Stimulated activated CD4-positive, alpha-beta T cell treated with anti-CD3 and anti-CD28 coated beads, Interleukin-1b, Interleukin-23, amount 100 ng/mL, for 1 hour (primary cell): ENCODE data around the gene TMIGD2.
"Not testable (repeated sequence)": the region's sequence is repeated elsewhere in the genome, so short reads cannot be mapped to it uniquely, and the experiment has no call there.

Source experiments
- DNase-seq, 2 donors: peaks; one replicate each; pipeline ENCODE4 v3.0.0-alpha.2; 2020; ENCODE audit warnings: low read depth in 2 of 2

TMIGD2 gene

DNA sequence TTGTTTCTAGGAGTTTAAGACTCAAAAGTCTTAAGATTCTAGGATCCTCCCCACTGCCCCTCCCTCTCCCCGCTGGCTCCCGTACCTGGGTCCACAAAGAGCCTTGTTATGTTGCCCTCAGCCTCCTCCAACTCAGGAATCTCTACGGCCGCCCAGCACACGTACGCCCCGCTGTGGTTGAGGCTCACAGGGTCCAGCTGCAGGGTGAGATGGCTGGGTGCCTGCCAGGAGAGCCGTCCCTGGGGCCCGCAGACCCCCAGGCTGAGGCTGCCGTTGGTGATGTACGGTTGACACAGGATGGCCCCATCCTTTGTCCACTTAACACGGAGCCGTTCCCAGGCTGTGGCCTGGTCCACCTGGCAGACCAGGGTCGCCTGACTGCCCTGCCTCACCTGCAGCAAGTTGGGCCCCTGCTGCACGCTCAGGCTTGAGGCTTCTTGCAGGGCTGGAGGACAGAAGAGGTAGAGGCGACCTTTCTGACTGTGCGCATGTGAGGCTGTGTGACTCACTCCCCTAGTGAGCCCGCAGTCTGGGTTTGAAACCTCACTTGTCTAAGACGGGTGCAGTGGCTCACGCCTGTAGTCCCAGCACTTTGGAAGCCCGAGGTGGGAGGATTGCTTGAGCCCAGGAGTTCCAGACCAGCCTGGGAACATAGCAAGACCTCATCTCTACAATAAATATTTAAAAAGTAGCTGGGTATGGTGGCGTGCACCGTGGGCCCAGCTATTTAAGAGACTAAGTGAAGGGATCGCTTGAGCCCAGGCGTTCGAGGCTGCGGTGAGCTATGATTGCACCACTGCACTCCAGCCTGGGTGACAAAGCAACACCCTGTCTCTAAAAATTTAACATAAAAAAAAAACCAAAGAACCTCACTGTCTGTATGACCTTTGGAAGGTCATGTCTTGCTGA is 4.0 kb downstream of the TMIGD2 start:
- no peak for DNase-seq

DNA sequence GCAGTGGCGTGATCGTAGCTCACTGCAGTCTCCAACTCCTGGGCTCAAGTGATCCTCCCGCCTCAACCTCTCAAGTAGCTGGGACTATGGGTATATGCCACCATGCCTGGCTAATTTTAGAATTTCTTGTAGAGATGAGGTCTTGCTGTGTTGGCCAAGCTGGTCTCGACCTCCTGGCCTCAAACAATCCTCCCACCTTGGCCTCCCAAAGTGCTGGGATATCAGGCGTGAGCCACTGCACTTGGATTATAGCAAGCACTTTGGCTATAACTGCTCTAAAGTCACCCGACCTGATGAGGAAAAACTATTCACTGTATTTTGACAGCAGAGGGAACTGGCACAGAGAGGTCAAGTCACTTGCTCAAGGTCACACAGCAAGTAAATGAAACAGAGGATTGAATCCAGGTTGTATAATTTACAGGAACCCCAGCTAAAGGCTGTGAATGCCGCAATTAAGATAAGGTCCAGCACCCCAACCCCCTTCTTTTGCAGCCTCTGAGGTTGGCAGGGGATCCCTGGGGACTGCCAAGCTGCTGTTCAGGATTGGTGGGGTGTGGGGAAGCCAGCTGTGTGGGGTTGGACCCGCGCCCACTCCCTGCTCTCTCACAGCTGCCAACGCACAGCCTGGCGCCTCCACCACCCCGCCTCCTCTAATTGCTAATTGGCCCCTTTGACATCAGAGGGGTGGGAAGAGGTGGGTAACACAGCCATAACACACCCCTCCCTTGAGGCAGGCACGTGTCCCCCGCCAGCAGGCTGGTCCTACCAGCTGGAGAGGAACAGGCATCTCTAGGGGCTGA is 6.0 kb downstream of the TMIGD2 start:
- no peak for DNase-seq

GRCh38 chr19:4294389-4294788 is 7.8 kb downstream of the TMIGD2 start:
- no peak for DNase-seq

DNA sequence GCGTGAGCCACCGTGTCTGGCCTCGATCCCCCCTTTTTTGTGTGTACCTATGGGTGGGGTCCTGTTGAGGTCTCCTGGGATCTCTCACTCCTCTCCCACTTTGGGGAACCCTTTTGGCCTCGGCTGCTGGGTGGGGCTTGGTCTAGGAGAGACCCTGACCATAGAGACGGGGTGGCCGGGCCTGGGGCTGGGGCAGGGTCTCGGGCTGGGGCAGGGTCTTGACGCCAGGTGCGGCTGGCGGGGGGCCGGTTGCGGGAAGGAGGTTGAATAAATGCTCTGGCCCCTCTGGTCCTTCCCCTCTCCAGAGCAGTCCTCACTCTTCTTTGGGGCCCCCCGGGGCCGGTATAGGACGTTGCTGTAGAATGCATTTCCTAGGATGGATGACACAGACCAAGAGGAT is 9.7 kb downstream of the TMIGD2 start:
- no peak for DNase-seq

- DNase-seq: no peak
Measured at GRCh38 chr19:4291184-4291732, 10.9 kb downstream of the TMIGD2 start.

- DNase-seq: no peak
Measured at GRCh38 chr19:4288091-4288777, 14.0 kb downstream of the TMIGD2 start.

GRCh38 chr19:4286141-4286540 is 16.0 kb downstream of the TMIGD2 start:
- DNase-seq: not testable (repeated sequence)

- no peak for DNase-seq
Measured at GRCh38 chr19:4284974-4285373, 17.2 kb downstream of the TMIGD2 start.

DNA sequence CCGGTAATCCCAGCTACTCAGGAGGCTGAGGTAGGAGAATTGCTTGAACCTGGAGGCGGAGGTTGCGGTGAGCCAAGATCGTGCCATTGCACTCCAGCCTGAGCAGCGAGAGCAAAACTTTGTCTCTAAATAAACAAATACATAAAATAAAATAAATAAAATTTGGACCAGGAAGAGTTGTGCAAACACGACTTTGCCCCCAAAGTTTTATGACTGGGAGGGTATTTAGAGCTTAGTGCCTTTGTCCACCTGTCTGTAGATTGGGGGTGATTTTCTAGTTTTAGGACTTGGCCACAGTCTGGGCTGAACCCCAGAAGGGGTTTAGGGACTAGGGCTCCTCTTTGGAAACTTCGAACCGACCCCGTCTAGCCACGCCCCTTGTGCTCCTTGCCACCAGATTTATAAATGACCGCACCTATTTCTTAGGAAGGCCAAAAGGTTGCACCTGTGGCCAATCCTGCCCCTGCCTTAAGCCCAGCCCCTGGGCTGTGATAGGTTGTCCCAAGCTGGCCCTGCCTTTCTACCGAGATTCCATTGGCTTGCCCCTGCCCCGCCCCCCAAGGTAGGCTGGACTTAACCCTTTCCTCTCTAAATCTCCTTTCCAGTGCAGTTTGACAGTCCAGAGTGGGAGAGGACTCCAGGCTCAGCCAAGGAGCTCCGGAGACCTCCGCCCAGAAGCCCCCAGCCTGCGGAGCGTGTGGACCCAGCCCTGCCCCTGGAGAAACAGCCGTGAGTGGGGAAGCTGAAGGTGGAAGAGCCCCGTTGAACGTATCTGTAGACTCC is 17.8 kb downstream of the TMIGD2 start:
- DNase-seq: no peak

GRCh38 chr19:4279530-4280422 is 22.4 kb downstream of the TMIGD2 start:
- DNase-seq: no peak

DNA sequence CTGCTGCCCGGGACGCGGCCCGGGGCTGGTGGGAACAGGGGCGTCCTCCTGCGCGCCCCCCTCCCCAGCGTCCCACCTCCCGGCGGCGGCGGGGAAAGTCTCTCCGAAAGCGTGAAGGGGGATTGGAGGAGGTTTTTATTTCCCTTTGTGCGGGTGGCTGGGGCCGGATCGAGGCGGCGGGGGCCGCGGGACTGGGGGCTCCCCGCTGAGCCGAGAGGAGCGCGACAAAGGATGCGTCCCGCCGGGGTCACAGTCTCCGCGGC is 23.0 kb downstream of the TMIGD2 start:
- no peak for DNase-seq

- DNase-seq: no peak
Measured at GRCh38 chr19:4278419-4279266, 23.5 kb downstream of the TMIGD2 start, which contains the start of gene SHD. Gene SHD, plus strand, starts transcription at chr19:4279266. Its CDS starts 798 bp downstream, at chr19:4280064.

- no peak for DNase-seq
Measured at GRCh38 chr19:4278010-4278409, 24.2 kb downstream of the TMIGD2 start.

- DNase-seq: no peak
Measured at GRCh38 chr19:4277191-4277696, 24.9 kb downstream of the TMIGD2 start.

- DNase-seq: not testable (repeated sequence)
Measured at GRCh38 chr19:4274321-4274686, 27.9 kb downstream of the TMIGD2 start.

- DNase-seq: no peak
Measured at GRCh38 chr19:4272894-4273293, 29.3 kb downstream of the TMIGD2 start.

- no peak for DNase-seq
Measured at GRCh38 chr19:4268816-4269430, 33.3 kb downstream of the TMIGD2 start.

- no peak for DNase-seq
Measured at GRCh38 chr19:4267901-4268815, 34.0 kb downstream of the TMIGD2 start.
